GM12875 (cell line): Measurements from ENCODE around the gene HIVEP3.

ENCODE experiments used
- H3K4me3 ChIP-seq: one replicate; pipeline ENCODE4 v1.5.1; 2011; ENCODE audit warnings: low read depth, low read length, control low read depth
- TF ChIP-seq, protein P1 (sequence below): IDR thresholded peaks from 2 replicates; pipeline ENCODE4 v1.5.1; 2011; ENCODE audit warnings: low read depth, mild to moderate bottlenecking, control low read depth, inconsistent platforms, low read length, moderate library complexity, borderline replicate concordance; ENCODE audit not compliant: insufficient read depth

Gene HIVEP3

DNA sequence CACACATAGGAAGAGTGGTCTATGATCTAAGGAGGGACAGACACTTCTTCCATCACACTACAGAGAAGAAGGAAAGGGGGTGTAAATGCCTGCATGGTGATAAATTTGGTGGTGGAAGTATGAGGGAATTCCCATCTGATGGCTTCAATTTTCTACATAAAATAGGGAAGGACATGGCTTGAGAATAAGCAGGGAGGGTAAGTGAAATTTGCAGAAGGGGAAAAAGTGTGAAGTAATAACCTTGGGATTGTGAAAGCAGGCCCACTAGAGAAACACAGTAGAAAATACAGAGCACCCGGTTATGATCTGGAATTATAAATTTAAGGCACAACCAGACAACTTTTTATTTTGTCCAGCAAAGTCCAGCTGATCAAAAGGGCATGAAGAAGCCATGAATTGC, 22.7 kb upstream of the HIVEP3 start:
- TF ChIP-seq, protein P1, sequence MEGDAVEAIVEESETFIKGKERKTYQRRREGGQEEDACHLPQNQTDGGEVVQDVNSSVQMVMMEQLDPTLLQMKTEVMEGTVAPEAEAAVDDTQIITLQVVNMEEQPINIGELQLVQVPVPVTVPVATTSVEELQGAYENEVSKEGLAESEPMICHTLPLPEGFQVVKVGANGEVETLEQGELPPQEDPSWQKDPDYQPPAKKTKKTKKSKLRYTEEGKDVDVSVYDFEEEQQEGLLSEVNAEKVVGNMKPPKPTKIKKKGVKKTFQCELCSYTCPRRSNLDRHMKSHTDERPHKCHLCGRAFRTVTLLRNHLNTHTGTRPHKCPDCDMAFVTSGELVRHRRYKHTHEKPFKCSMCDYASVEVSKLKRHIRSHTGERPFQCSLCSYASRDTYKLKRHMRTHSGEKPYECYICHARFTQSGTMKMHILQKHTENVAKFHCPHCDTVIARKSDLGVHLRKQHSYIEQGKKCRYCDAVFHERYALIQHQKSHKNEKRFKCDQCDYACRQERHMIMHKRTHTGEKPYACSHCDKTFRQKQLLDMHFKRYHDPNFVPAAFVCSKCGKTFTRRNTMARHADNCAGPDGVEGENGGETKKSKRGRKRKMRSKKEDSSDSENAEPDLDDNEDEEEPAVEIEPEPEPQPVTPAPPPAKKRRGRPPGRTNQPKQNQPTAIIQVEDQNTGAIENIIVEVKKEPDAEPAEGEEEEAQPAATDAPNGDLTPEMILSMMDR = no peak
- H3K4me3 ChIP-seq = no peak overlapping the region

DNA sequence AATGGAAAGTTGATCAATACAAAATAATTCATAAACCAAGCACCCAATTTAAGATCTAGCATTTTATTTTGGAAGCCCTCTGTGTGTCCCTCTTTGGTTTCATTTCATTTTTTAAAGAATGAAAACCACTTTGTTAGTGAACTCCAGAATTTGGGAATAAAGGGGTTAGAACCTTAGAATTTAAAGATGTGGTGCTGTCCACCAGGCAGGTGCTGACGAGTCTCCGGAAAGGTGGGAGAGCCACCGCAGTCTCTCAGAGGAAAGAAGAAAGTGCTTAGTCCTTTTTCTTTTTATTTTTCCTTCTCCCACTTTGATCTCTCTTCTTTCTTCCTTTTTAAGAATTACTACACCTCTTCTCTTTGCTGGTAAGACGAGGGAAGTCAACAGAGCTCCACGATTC, 20.5 kb upstream of the HIVEP3 start:
- TF ChIP-seq, protein P1 = no peak
- no peak overlapping the region for H3K4me3 ChIP-seq

DNA sequence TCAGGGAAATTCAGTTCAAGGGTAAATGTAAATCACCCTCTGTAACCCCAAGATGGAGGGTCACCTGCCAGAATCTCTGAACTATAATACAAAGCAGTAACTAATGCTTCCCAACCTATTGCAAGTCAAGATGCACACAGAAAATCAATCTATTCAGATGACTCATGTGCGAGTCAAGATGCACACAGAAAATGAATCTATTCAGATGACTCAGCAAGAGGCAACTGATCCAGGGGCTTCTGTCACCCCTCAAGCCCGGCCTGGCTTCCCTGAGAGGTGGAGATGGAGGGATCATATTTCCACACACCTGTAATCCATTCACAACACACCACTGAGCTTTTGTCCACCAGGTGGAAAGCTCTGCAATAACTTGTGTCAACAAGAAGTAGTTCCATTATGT, 17.4 kb upstream of the HIVEP3 start:
- TF ChIP-seq, protein P1 = no peak

DNA sequence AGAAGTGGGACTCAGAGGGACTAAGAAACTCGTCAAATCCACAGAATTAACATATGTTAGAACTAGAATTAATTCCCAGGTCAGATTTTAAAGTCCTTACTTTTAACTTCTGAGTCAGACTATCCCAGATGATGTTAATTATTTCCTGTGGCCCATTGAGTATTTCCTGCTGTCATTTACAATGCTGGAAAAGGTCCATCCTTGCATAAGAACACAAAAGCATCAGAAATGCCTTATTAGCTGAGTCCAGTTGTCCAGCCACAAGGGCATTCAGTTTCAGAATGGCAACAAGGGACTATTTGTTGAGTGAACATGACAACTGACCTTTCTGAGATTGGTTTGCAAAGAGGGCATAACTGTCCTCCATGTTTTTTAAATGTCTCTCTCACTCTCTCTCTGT, 16.5 kb upstream of the HIVEP3 start:
- TF ChIP-seq, protein P1 = no peak
- H3K4me3 ChIP-seq = no peak overlapping the region

More for the DNA sequence above, 17.4 kb upstream of the HIVEP3 start:
- H3K4me3 ChIP-seq = no peak overlapping the region

DNA sequence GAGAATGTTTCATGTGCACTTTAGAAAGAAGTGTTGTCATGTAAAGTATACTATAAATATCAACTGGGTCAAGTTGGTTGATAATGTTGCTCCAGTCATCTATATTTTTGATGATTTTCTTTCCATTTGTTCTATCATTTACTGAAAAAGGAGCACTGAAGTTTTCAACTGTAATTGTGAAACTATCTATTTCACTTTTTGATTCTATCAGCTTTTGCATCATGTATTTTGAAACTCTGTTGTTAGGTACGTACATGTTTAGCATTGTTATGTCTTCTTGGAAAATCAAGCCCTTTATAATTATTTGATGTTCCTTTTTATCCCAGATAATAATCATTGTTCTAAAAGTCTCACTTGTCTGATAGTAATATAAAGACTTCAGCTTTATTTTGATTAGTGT, 14.4 kb upstream of the HIVEP3 start:
- H3K4me3 ChIP-seq = no peak overlapping the region
- TF ChIP-seq, protein P1 = no peak

DNA sequence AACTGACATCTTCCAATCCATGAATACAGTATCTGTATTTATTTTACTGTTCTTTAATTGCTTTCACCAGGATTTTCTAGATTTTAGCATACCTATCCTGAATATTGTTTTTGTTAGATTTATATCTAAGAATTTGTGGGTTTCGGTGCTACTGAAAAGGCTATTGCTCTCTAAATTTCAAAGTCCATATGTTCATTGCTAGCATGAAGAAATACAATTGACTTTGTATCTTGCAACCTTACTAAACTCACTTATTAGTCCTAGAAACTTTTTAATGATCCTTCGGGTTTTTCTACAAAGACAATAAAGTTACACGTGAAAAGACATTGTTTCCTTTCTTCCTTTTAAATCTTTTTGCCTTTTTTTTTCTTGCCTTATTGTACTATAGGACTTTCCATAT, 12.9 kb upstream of the HIVEP3 start:
- TF ChIP-seq, protein P1 = no peak
- no peak overlapping the region for H3K4me3 ChIP-seq

DNA sequence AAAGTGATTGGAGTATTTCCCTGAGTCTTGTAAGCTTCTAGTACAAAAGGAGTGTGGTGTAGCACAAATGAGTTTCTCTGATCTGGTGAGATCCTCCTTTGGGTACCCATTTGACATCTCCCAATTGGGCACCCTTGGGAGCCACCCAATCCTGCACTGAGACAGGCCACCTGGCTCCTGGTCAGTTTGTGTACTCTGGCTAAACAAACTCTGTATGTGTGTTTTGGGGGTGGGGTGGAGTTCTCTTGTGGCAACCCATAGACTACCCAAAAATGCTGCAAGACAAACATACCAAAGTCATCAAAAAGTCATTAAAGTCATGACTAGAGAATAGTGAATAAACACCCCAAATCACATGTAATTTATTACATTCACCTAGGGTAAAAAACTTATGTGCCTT, 8.4 kb upstream of the HIVEP3 start:
- TF ChIP-seq, protein P1 = no peak
- H3K4me3 ChIP-seq = no peak overlapping the region
